ENCODE results near the gene KDM4F.

DNA sequence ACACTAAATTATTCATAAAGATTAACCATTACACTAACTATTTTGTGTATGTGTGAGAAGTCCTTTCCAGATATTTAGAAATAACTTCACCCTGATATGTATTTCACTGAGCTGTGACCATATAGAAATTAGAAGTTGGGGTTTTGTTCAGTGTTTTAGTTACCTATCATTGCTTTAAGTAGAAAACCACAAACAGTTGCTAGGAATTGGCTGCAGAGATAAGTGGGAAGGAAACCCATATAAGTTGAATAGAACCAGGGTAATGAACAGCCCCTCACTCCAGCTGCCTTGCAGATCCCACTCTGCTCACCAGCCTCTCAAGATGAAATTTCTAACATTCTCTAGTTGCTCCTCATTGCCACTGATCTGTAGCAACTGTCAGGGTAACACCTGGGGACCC, 27.8 kb downstream of the KDM4F start:
- TF ChIP-seq POLR2A (IDR thresholded peaks at IDR 0.05; ENCODE audit: low read depth, low read length): no peak
- no peak for TF ChIP-seq POU2F2 (IDR thresholded peaks at IDR 0.05; ENCODE audit: low read depth, low read length)
